HCT116 (cell line): ENCODE measurements around the gene KRTAP4-4.

ENCODE experiments used
- CBX3 ChIP-seq: IDR thresholded peaks from 2 replicates; pipeline ENCODE4 v1.6.1; 2012; ENCODE audit warnings: low read depth
- CEBPB ChIP-seq: IDR thresholded peaks from 2 replicates; pipeline ENCODE4 v1.6.1; 2012; ENCODE audit warnings: low read depth
- EGR1 ChIP-seq: IDR thresholded peaks from 2 replicates; pipeline ENCODE4 v1.6.1; 2012; ENCODE audit warnings: low read depth
- EZH2 ChIP-seq: fragments of 200-600 bp; sonication (generic); IDR thresholded peaks from 2 replicates; pipeline ENCODE4 v1.6.1; 2017; ENCODE audit warnings: antibody characterized with exemption, mixed run types
- EZH2phosphoT487 ChIP-seq: fragments of 200-600 bp; IDR thresholded peaks from 2 replicates; pipeline ENCODE4 v1.6.1; 2018; ENCODE audit warnings: antibody characterized with exemption, borderline replicate concordance
- POLR2A ChIP-seq: IDR thresholded peaks from 2 replicates; pipeline ENCODE4 v1.7.0; 2011; ENCODE audit warnings: borderline replicate concordance; ENCODE audit not compliant: insufficient read depth, insufficient read length; ENCODE audit errors: extremely low read depth
- POLR2AphosphoS5 ChIP-seq: IDR thresholded peaks from 2 replicates; pipeline ENCODE4 v1.6.1; 2011; ENCODE audit warnings: mild to moderate bottlenecking, low read depth, low read length, moderate library complexity
- RAD21 ChIP-seq: IDR thresholded peaks from 2 replicates; pipeline ENCODE4 v1.6.1; 2012; ENCODE audit warnings: low read depth, mild to moderate bottlenecking
- SRF ChIP-seq: IDR thresholded peaks from 2 replicates; pipeline ENCODE4 v1.6.1; 2012; ENCODE audit warnings: low read depth
- YY1 ChIP-seq: IDR thresholded peaks from 2 replicates; pipeline ENCODE4 v1.6.1; 2011; ENCODE audit warnings: low read length, low read depth, moderate library complexity, mild to moderate bottlenecking; ENCODE audit not compliant: insufficient replicate concordance; ENCODE audit errors: extremely low read depth
- TF ChIP-seq, protein P1 (sequence below): IDR thresholded peaks from 2 replicates; pipeline ENCODE4 v1.6.1; 2011; ENCODE audit warnings: mild to moderate bottlenecking, low read length, moderate library complexity; ENCODE audit not compliant: insufficient replicate concordance; ENCODE audit errors: extremely low read depth
- TF ChIP-seq, protein P2 (sequence below), 3 experiments: fragments of 200-600 bp in 1 of 3; sonication (generic) in 1 of 3; IDR thresholded peaks in 2 of 3; conservative IDR thresholded peaks in 1 of 3; 2 replicates each; pipeline ENCODE4 v1.5.1; 2012 to 2017; ENCODE audit warnings: low read depth in 2 of 3, low read length in 2 of 3, antibody characterized with exemption in 1 of 3, borderline replicate concordance in 1 of 3, control low read depth in 1 of 3, mild to moderate bottlenecking in 1 of 3, mixed read lengths in 1 of 3, mixed run types in 1 of 3, moderate library complexity in 1 of 3; ENCODE audit not compliant: insufficient read depth in 1 of 3
- TF ChIP-seq, protein P3 (sequence below): IDR thresholded peaks from 2 replicates; pipeline ENCODE4 v1.6.1; 2012; ENCODE audit warnings: low read depth
- TF ChIP-seq, protein P4 (sequence below): IDR thresholded peaks from 2 replicates; pipeline ENCODE4 v1.6.1; 2012

DNA sequence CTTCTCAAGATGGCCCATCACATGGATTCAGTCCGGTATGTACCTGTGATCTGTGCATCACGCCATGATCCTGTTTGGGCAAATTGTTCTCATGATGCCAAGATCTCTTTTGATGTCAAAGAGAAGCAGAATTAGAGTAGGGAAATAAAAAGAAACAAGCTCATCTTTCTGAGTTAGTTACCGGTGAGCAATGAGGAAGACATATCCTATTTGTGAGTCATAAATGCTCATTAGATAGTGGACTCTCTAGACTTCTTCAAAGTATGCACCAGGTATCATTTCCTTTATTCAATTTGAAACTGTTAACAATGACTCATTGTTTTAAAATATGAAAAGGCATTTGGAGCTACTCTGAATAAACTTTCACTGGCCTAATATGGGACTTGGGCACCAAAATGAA, 28.6 kb downstream of the KRTAP4-4 start:
- TF ChIP-seq, protein P1, sequence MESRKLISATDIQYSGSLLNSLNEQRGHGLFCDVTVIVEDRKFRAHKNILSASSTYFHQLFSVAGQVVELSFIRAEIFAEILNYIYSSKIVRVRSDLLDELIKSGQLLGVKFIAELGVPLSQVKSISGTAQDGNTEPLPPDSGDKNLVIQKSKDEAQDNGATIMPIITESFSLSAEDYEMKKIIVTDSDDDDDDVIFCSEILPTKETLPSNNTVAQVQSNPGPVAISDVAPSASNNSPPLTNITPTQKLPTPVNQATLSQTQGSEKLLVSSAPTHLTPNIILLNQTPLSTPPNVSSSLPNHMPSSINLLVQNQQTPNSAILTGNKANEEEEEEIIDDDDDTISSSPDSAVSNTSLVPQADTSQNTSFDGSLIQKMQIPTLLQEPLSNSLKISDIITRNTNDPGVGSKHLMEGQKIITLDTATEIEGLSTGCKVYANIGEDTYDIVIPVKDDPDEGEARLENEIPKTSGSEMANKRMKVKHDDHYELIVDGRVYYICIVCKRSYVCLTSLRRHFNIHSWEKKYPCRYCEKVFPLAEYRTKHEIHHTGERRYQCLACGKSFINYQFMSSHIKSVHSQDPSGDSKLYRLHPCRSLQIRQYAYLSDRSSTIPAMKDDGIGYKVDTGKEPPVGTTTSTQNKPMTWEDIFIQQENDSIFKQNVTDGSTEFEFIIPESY: peak; percentile 48
- peak; percentile 29; the same call in 1 of the 2 replicates for TF ChIP-seq RAD21
- no peak for TF ChIP-seq POLR2A
- TF ChIP-seq, protein P2, sequence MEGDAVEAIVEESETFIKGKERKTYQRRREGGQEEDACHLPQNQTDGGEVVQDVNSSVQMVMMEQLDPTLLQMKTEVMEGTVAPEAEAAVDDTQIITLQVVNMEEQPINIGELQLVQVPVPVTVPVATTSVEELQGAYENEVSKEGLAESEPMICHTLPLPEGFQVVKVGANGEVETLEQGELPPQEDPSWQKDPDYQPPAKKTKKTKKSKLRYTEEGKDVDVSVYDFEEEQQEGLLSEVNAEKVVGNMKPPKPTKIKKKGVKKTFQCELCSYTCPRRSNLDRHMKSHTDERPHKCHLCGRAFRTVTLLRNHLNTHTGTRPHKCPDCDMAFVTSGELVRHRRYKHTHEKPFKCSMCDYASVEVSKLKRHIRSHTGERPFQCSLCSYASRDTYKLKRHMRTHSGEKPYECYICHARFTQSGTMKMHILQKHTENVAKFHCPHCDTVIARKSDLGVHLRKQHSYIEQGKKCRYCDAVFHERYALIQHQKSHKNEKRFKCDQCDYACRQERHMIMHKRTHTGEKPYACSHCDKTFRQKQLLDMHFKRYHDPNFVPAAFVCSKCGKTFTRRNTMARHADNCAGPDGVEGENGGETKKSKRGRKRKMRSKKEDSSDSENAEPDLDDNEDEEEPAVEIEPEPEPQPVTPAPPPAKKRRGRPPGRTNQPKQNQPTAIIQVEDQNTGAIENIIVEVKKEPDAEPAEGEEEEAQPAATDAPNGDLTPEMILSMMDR (IDR thresholded peaks at IDR 0.05 in 2 of 3, conservative IDR thresholded peaks at IDR 0.05 in 1 of 3; ENCODE audit: borderline replicate concordance in 1 of 3, insufficient read depth in 1 of 3, low read depth in 2 of 3, low read length in 2 of 3): no peak
- TF ChIP-seq, protein P3, sequence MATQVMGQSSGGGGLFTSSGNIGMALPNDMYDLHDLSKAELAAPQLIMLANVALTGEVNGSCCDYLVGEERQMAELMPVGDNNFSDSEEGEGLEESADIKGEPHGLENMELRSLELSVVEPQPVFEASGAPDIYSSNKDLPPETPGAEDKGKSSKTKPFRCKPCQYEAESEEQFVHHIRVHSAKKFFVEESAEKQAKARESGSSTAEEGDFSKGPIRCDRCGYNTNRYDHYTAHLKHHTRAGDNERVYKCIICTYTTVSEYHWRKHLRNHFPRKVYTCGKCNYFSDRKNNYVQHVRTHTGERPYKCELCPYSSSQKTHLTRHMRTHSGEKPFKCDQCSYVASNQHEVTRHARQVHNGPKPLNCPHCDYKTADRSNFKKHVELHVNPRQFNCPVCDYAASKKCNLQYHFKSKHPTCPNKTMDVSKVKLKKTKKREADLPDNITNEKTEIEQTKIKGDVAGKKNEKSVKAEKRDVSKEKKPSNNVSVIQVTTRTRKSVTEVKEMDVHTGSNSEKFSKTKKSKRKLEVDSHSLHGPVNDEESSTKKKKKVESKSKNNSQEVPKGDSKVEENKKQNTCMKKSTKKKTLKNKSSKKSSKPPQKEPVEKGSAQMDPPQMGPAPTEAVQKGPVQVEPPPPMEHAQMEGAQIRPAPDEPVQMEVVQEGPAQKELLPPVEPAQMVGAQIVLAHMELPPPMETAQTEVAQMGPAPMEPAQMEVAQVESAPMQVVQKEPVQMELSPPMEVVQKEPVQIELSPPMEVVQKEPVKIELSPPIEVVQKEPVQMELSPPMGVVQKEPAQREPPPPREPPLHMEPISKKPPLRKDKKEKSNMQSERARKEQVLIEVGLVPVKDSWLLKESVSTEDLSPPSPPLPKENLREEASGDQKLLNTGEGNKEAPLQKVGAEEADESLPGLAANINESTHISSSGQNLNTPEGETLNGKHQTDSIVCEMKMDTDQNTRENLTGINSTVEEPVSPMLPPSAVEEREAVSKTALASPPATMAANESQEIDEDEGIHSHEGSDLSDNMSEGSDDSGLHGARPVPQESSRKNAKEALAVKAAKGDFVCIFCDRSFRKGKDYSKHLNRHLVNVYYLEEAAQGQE: no peak
- no peak for TF ChIP-seq EZH2
- peak; percentile 92; the same call in 1 of the 2 replicates for TF ChIP-seq CBX3
- TF ChIP-seq, protein P4, sequence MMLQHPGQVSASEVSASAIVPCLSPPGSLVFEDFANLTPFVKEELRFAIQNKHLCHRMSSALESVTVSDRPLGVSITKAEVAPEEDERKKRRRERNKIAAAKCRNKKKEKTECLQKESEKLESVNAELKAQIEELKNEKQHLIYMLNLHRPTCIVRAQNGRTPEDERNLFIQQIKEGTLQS: no peak; the same call in 1 of the 2 replicates
- TF ChIP-seq EGR1: no peak
- peak; percentile 76; the same call in 1 of the 2 replicates for TF ChIP-seq SRF
- TF ChIP-seq EZH2phosphoT487: no peak
- TF ChIP-seq POLR2AphosphoS5: peak; percentile 49; the same call in 1 of the 2 replicates
- TF ChIP-seq CEBPB: peak; percentile 79; the same call in 1 of the 2 replicates
- TF ChIP-seq YY1: no peak
